Mesenchymal stem cell (in vitro differentiated cells and primary cell): ENCODE data around the gene AHRR.
"Not testable (repeated sequence)": the region's sequence is repeated elsewhere in the genome, so short reads cannot be mapped to it uniquely, and the experiment has no call there.

Experiments used
- DNase-seq: peaks from one replicate; pipeline ENCODE4 v3.0.0-alpha.2; 2013
- H2AFZ ChIP-seq: one replicate; pipeline ENCODE4 v1.6.1; 2013; ENCODE audit warnings: low read depth, mild to moderate bottlenecking, control low read depth, inconsistent platforms, low read length, moderate library complexity
- H2AK5ac ChIP-seq: 2 replicates; pipeline ENCODE4 v1.6.1; 2013; ENCODE audit warnings: low read length, moderate library complexity, mild to moderate bottlenecking, inconsistent platforms; ENCODE audit not compliant: severe bottlenecking
- H2BK120ac ChIP-seq: one replicate; pipeline ENCODE4 v1.6.1; 2013; ENCODE audit warnings: low read depth, mild to moderate bottlenecking, inconsistent platforms, low read length, moderate library complexity
- H2BK12ac ChIP-seq, 2 experiments: one replicate each; pipeline ENCODE4 v1.6.1; 2013; ENCODE audit warnings: inconsistent platforms in 2 of 2, low read length in 2 of 2, mild to moderate bottlenecking in 2 of 2, moderate library complexity in 2 of 2, control low read depth in 1 of 2
- H2BK15ac ChIP-seq: one replicate; pipeline ENCODE4 v1.6.1; 2013; ENCODE audit warnings: mild to moderate bottlenecking, low read depth, inconsistent platforms; ENCODE audit not compliant: poor library complexity, severe bottlenecking
- H2BK5ac ChIP-seq: 2 replicates; pipeline ENCODE4 v1.6.1; 2013; ENCODE audit warnings: low read depth, mild to moderate bottlenecking, low read length, control low read depth, inconsistent platforms; ENCODE audit not compliant: poor library complexity, severe bottlenecking
- H3K14ac ChIP-seq, 2 experiments: one replicate each; pipeline ENCODE4 v1.6.1; 2013; ENCODE audit warnings: inconsistent platforms in 2 of 2, low read length in 2 of 2, control low read depth in 1 of 2, mild to moderate bottlenecking in 1 of 2, moderate library complexity in 1 of 2
- H3K18ac ChIP-seq, 2 experiments: one replicate each; pipeline ENCODE4 v1.6.1; 2013; ENCODE audit warnings: inconsistent platforms in 2 of 2, low read length in 2 of 2, control low read depth in 1 of 2, low read depth in 1 of 2, mild to moderate bottlenecking in 1 of 2
- H3K23ac ChIP-seq, 2 experiments: one replicate each; pipeline ENCODE4 v1.6.1; 2013; ENCODE audit warnings: inconsistent platforms in 2 of 2, low read length in 2 of 2, mild to moderate bottlenecking in 2 of 2, moderate library complexity in 2 of 2, control low read depth in 1 of 2
- H3K27ac ChIP-seq: 2 replicates; pipeline ENCODE4 v1.5.1; 2013; ENCODE audit warnings: mild to moderate bottlenecking, moderate library complexity, low read length, control low read depth, inconsistent platforms; ENCODE audit not compliant: poor library complexity, severe bottlenecking
- H3K27me3 ChIP-seq, 2 experiments: 2 replicates each; pipeline versions ENCODE4 v1.6.1 to v1.7.0; 2013; ENCODE audit warnings: low read length in 2 of 2, mild to moderate bottlenecking in 2 of 2, moderate library complexity in 2 of 2, control low read depth in 1 of 2, inconsistent platforms in 1 of 2; ENCODE audit not compliant: control insufficient read depth in 1 of 2, insufficient read depth in 1 of 2
- H3K36me3 ChIP-seq, 2 experiments: 2 replicates each; pipeline versions ENCODE4 v1.6.1 to v1.7.0; 2013; ENCODE audit warnings: low read length in 2 of 2, control low read depth in 1 of 2, inconsistent platforms in 1 of 2, low read depth in 1 of 2, mild to moderate bottlenecking in 1 of 2; ENCODE audit not compliant: insufficient read depth in 2 of 2, control insufficient read depth in 1 of 2
- H3K4ac ChIP-seq, 2 experiments: one replicate each; pipeline ENCODE4 v1.6.1; 2013; ENCODE audit warnings: inconsistent platforms in 2 of 2, low read length in 2 of 2, mild to moderate bottlenecking in 2 of 2, moderate library complexity in 2 of 2, control low read depth in 1 of 2, low read depth in 1 of 2
- H3K4me1 ChIP-seq: 2 replicates; pipeline ENCODE4 v1.6.1; 2013; ENCODE audit warnings: low read depth, low read length, control low read depth; ENCODE audit not compliant: control insufficient read depth, insufficient read depth
- H3K4me2 ChIP-seq: 2 replicates; pipeline ENCODE4 v1.6.1; 2013; ENCODE audit warnings: low read length, mild to moderate bottlenecking, inconsistent platforms; ENCODE audit not compliant: poor library complexity, severe bottlenecking
- H3K4me3 ChIP-seq, 2 experiments: 2 replicates each; pipeline versions ENCODE4 v1.5.1 to v1.7.0; 2013; ENCODE audit warnings: low read length in 2 of 2, mild to moderate bottlenecking in 2 of 2, control low read depth in 1 of 2, low read depth in 1 of 2; ENCODE audit not compliant: insufficient read depth in 1 of 2
- H3K79me1 ChIP-seq: replicated peaks from 2 replicates; pipeline ENCODE4 v1.6.1; 2013; ENCODE audit warnings: mild to moderate bottlenecking, control low read depth, low read length, inconsistent platforms; ENCODE audit not compliant: poor library complexity, severe bottlenecking
- H3K9ac ChIP-seq: 2 replicates; pipeline ENCODE4 v1.7.0; 2013; ENCODE audit warnings: mild to moderate bottlenecking, low read length, moderate library complexity
- H3K9me3 ChIP-seq: 2 replicates; pipeline ENCODE4 v1.7.0; 2013; ENCODE audit warnings: mild to moderate bottlenecking, low read length; ENCODE audit not compliant: control insufficient read depth
- H4K8ac ChIP-seq: one replicate; pipeline ENCODE4 v1.6.1; 2013; ENCODE audit warnings: inconsistent platforms, mild to moderate bottlenecking, low read length, moderate library complexity
- H4K91ac ChIP-seq: one replicate; pipeline ENCODE4 v1.6.1; 2013; ENCODE audit warnings: mild to moderate bottlenecking, low read length, inconsistent platforms
- WGBS: methylation state at CpG from one replicate; pipeline ENCODE4 v1.1.7; 2013; ENCODE audit warnings: mixed read lengths; 5-methylcytosine and 5-hydroxymethylcytosine counted together

Gene AHRR

GRCh38 chr5:299921-300320, 21.6 kb upstream of the AHRR start:
- H3K9ac ChIP-seq, H3K4me3 ChIP-seq, H2BK15ac ChIP-seq, DNase-seq, H3K36me3 ChIP-seq, H4K91ac ChIP-seq, H3K4ac ChIP-seq, H3K23ac ChIP-seq, H3K14ac ChIP-seq, H3K18ac ChIP-seq, H3K9me3 ChIP-seq, H2BK120ac ChIP-seq, H2AFZ ChIP-seq, H3K4me2 ChIP-seq, H2BK5ac ChIP-seq, H2AK5ac ChIP-seq, H4K8ac ChIP-seq, H3K27ac ChIP-seq, H3K27me3 ChIP-seq, H2BK12ac ChIP-seq, H3K79me1 ChIP-seq: not testable (repeated sequence)
- WGBS: 54% methylated on average over 3 of the region's 5 CpGs
- H3K4me1 ChIP-seq: peaks cover 29% of the 10 kb centered on the region

- peaks cover 29% of the 10 kb centered on the region for H3K4me1 ChIP-seq
- not testable (repeated sequence) for H4K8ac ChIP-seq, H3K27me3 ChIP-seq, H3K9ac ChIP-seq, H2BK5ac ChIP-seq, H3K27ac ChIP-seq, H3K4me2 ChIP-seq, H2BK15ac ChIP-seq, H3K18ac ChIP-seq, H3K14ac ChIP-seq, H2AFZ ChIP-seq, H2AK5ac ChIP-seq, H2BK12ac ChIP-seq, H4K91ac ChIP-seq, H2BK120ac ChIP-seq, H3K4ac ChIP-seq, H3K23ac ChIP-seq, DNase-seq, H3K4me3 ChIP-seq, H3K9me3 ChIP-seq
- peaks cover 10 to 14% of the 10 kb centered on the region in 2 experiments for H3K36me3 ChIP-seq
- peaks cover 13% of the 10 kb centered on the region for H3K79me1 ChIP-seq
- WGBS: 96% methylated on average over 14 of the region's 21 CpGs
Measured at GRCh38 chr5:300691-301435, 20.7 kb upstream of the AHRR start.

- H3K23ac ChIP-seq, DNase-seq, H3K9ac ChIP-seq, H3K18ac ChIP-seq, H3K14ac ChIP-seq, H2AK5ac ChIP-seq, H3K27me3 ChIP-seq, H2BK12ac ChIP-seq, H3K9me3 ChIP-seq, H2BK15ac ChIP-seq, H4K8ac ChIP-seq, H2AFZ ChIP-seq, H3K4me3 ChIP-seq, H3K4ac ChIP-seq, H3K27ac ChIP-seq, H4K91ac ChIP-seq, H3K4me2 ChIP-seq, H2BK120ac ChIP-seq, H2BK5ac ChIP-seq: not testable (repeated sequence)
- 90% methylated on average over 8 of the region's 8 CpGs for WGBS
- Histone ChIP-seq H3K79me1 (peaks cover 21% of the 10 kb centered on the region), H3K36me3 (peaks cover 25 to 26% of the 10 kb centered on the region in 2 experiments), H3K4me1 (peaks cover 21% of the 10 kb centered on the region)
Measured at GRCh38 chr5:302416-302815, 19.1 kb upstream of the AHRR start.

GRCh38 chr5:302966-303365, 18.5 kb upstream of the AHRR start:
- no peak overlapping the region for H3K14ac ChIP-seq
- no peak overlapping the region for H3K4ac ChIP-seq
- H3K4me1 ChIP-seq: peaks cover 20% of the 10 kb centered on the region
- H2AK5ac ChIP-seq: no peak overlapping the region
- H3K9ac ChIP-seq: no peak overlapping the region
- H2BK120ac ChIP-seq: no peak overlapping the region
- H3K4me3 ChIP-seq: no peak overlapping the region
- H4K8ac ChIP-seq: no peak overlapping the region
- H2AFZ ChIP-seq: no peak overlapping the region
- H2BK15ac ChIP-seq: no peak overlapping the region
- H3K27me3 ChIP-seq: no peaks in the 10 kb centered on the region
- H3K23ac ChIP-seq: no peak overlapping the region
- no peak overlapping the region for H4K91ac ChIP-seq
- peaks cover 30 to 32% of the 10 kb centered on the region in 2 experiments for H3K36me3 ChIP-seq
- no peak overlapping the region for H3K4me2 ChIP-seq
- H2BK5ac ChIP-seq: no peak overlapping the region
- H2BK12ac ChIP-seq: no peak overlapping the region
- H3K79me1 ChIP-seq: peaks cover 25% of the 10 kb centered on the region
- 85% methylated on average over 8 of the region's 8 CpGs for WGBS
- no peak overlapping the region for H3K27ac ChIP-seq
- no peak for DNase-seq
- no peak overlapping the region for H3K18ac ChIP-seq
- no peaks in the 10 kb centered on the region for H3K9me3 ChIP-seq
